Measurements from ENCODE around the gene LRAT. TPM values are rescaled to one million over a fixed set of nuclear protein-coding genes. Genes with fewer than 3 reads are reported as not detected.
A peak's percentile ranks its signal among the peaks of the same experiment; 100 is the strongest.

LRAT gene
- total RNA-seq, 1 donor from 2014 or later: 0.50 TPM

DNA sequence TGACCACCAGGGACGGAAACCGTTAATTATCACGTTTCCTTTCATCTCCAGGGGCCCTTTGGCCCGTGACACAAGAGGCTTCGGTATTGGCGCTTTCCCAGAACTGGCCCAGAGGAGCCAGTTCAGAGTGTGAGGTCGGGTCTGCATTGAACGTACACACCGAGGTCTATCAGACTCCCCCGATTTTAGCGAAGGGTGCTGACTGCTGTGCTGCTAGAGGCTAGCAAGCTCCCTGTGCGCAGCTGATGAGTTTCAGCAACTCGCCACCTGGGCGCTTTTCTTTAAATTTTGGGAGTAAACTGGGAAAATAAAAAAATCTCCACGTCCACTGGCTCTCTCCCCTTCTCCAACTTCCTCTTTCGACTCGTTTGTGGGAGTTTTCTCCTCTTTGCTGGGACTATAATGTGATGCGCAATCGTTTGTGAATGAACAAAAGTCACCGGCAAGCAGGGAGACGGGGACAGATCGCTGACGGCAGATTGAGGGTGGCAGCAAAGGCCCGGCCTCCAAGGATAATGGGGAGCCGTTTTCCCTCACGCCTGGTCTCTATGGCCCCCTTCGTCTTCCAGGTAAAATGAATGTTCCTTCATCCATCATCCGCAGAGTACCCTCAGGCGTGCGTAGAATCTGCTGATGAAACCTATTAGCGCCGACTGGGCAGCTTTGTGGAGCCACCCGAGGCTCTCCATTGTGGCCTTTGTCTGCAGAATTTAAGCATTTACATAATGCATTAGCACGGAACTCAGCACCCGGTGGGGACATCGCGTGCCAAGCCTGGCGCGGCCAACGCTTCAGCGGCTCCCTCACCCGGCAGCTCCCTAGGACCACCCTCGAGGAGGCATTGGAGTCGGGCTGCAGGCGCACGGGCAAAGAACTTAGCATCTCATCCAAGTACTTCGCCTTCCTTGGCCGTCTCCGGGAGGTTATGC lies 1.6 kb upstream of the LRAT start:
- H3K4me2 ChIP-seq (ENCODE audit: low read length): peak overlapping the region; percentile 83

DNA sequence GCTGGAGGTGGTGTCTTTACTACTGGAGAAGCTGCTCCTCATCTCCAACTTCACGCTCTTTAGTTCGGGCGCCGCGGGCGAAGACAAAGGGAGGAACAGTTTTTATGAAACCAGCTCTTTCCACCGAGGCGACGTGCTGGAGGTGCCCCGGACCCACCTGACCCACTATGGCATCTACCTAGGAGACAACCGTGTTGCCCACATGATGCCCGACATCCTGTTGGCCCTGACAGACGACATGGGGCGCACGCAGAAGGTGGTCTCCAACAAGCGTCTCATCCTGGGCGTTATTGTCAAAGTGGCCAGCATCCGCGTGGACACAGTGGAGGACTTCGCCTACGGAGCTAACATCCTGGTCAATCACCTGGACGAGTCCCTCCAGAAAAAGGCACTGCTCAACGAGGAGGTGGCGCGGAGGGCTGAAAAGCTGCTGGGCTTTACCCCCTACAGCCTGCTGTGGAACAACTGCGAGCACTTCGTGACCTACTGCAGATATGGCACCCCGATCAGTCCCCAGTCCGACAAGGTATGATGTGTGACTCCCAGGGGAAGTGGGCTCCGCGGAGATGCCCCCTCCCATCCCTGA lies 634 bp downstream of the LRAT start:
- Mint-ChIP-seq H3K4me1 (ENCODE audit: low read depth, unreplicated experiment) (peaks cover 5% of the 10 kb centered on the region), H3K27ac (ENCODE audit: unreplicated experiment) (no peak overlapping the region), H3K9me3 (ENCODE audit: unreplicated experiment) (peaks cover 7% of the 10 kb centered on the region), H3K27me3 (ENCODE audit: low read depth, unreplicated experiment) (peaks cover 62% of the 10 kb centered on the region), H3K4me3 (ENCODE audit: unreplicated experiment) (peak overlapping the region; percentile 82), H3K36me3 (ENCODE audit: low read depth, unreplicated experiment) (no peaks in the 10 kb centered on the region)
- DNase-seq (ENCODE audit: low read depth) (no peak), FAIRE-seq (no peak)
- Histone ChIP-seq H3K4me2 (ENCODE audit: low read length) (peak overlapping the region; percentile 83), H3K4me1 (ENCODE audit: insufficient read depth, low read length) (peaks cover 22% of the 10 kb centered on the region), H2AFZ (ENCODE audit: low read depth, low read length) (peak overlapping the region; percentile 72), H3K79me2 (ENCODE audit: insufficient read depth, low read length) (no peaks in the 10 kb centered on the region), H3K9ac (ENCODE audit: low read length) (no peak overlapping the region), H3K36me3 (ENCODE audit: insufficient read depth, low read length) (no peaks in the 10 kb centered on the region), H3K27ac (ENCODE audit: low read depth, low read length) (no peak overlapping the region), H4K20me1 (ENCODE audit: insufficient read depth, low read length) (no peaks in the 10 kb centered on the region), H3K4me3 (ENCODE audit: insufficient read depth, low read depth, low read length) (peak overlapping the region; percentile 59), H3K27me3 (ENCODE audit: insufficient read depth, low read length) (peaks cover 41% of the 10 kb centered on the region), H3K9me3 (ENCODE audit: insufficient read depth, low read depth, low read length) (no peaks in the 10 kb centered on the region)
- TF ChIP-seq, protein P1, sequence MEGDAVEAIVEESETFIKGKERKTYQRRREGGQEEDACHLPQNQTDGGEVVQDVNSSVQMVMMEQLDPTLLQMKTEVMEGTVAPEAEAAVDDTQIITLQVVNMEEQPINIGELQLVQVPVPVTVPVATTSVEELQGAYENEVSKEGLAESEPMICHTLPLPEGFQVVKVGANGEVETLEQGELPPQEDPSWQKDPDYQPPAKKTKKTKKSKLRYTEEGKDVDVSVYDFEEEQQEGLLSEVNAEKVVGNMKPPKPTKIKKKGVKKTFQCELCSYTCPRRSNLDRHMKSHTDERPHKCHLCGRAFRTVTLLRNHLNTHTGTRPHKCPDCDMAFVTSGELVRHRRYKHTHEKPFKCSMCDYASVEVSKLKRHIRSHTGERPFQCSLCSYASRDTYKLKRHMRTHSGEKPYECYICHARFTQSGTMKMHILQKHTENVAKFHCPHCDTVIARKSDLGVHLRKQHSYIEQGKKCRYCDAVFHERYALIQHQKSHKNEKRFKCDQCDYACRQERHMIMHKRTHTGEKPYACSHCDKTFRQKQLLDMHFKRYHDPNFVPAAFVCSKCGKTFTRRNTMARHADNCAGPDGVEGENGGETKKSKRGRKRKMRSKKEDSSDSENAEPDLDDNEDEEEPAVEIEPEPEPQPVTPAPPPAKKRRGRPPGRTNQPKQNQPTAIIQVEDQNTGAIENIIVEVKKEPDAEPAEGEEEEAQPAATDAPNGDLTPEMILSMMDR (IDR thresholded peaks at IDR 0.05; ENCODE audit: insufficient read depth, low read depth, low read length): no peak
- TF ChIP-seq EZH2 (IDR thresholded peaks at IDR 0.05; ENCODE audit: insufficient read depth, low read length): no peak

More for the DNA sequence above, 1.6 kb upstream of the LRAT start:
- TF ChIP-seq, protein P1 (IDR thresholded peaks at IDR 0.05; ENCODE audit: insufficient read depth, low read depth, low read length): no peak
- peak; percentile 19 for TF ChIP-seq EZH2 (IDR thresholded peaks at IDR 0.05; ENCODE audit: insufficient read depth, low read length)
- Mint-ChIP-seq H3K4me1 (ENCODE audit: low read depth, unreplicated experiment) (peaks cover 5% of the 10 kb centered on the region), H3K27me3 (ENCODE audit: low read depth, unreplicated experiment) (peaks cover 62% of the 10 kb centered on the region), H3K36me3 (ENCODE audit: low read depth, unreplicated experiment) (no peaks in the 10 kb centered on the region), H3K4me3 (ENCODE audit: unreplicated experiment) (peak overlapping the region; percentile 40), H3K9me3 (ENCODE audit: unreplicated experiment) (peaks cover 7% of the 10 kb centered on the region), H3K27ac (ENCODE audit: unreplicated experiment) (no peak overlapping the region)
- no peaks in the 10 kb centered on the region for H4K20me1 ChIP-seq (ENCODE audit: insufficient read depth, low read length)
- peaks cover 39% of the 10 kb centered on the region for H3K27me3 ChIP-seq (ENCODE audit: insufficient read depth, low read length)
- no peak overlapping the region for H3K27ac ChIP-seq (ENCODE audit: low read depth, low read length)
- peaks cover 22% of the 10 kb centered on the region for H3K4me1 ChIP-seq (ENCODE audit: insufficient read depth, low read length)
- H3K36me3 ChIP-seq (ENCODE audit: insufficient read depth, low read length): no peaks in the 10 kb centered on the region
- no peak overlapping the region for H3K9ac ChIP-seq (ENCODE audit: low read length)
- H3K79me2 ChIP-seq (ENCODE audit: insufficient read depth, low read length): no peaks in the 10 kb centered on the region
- DNase-seq (ENCODE audit: low read depth) (peak; percentile 6), FAIRE-seq (no peak)
- H3K9me3 ChIP-seq (ENCODE audit: insufficient read depth, low read depth, low read length): no peaks in the 10 kb centered on the region
- peak overlapping the region; percentile 42 for H3K4me3 ChIP-seq (ENCODE audit: insufficient read depth, low read depth, low read length)
- H2AFZ ChIP-seq (ENCODE audit: low read depth, low read length): peak overlapping the region; percentile 77

Data from astrocyte (in vitro differentiated cells and primary cell).